ENCODE data around the gene ANKDD1A.

GRCh38 chr15:64864068-64864467 lies 47.6 kb upstream of the ANKDD1A start:
- TF ChIP-seq POLR2A (IDR thresholded peaks at IDR 0.05) (no peak), CTCF (IDR thresholded peaks at IDR 0.05) (no peak)

All from testis (tissue), 2 donors.